ENCODE measurements around the gene SPAG6. TPM values are rescaled to one million over a fixed set of nuclear protein-coding genes. Genes with fewer than 3 reads are reported as not detected.

Gene SPAG6
- total RNA-seq (not detected), total RNA-seq (0 to 0.35 (median 0.04) reads per million in 172 experiments)
- not detected for polyA plus RNA-seq (2013, experiment 1 of 2)
- polyA plus RNA-seq (2013, experiment 2 of 2): 0.20 TPM

DNA sequence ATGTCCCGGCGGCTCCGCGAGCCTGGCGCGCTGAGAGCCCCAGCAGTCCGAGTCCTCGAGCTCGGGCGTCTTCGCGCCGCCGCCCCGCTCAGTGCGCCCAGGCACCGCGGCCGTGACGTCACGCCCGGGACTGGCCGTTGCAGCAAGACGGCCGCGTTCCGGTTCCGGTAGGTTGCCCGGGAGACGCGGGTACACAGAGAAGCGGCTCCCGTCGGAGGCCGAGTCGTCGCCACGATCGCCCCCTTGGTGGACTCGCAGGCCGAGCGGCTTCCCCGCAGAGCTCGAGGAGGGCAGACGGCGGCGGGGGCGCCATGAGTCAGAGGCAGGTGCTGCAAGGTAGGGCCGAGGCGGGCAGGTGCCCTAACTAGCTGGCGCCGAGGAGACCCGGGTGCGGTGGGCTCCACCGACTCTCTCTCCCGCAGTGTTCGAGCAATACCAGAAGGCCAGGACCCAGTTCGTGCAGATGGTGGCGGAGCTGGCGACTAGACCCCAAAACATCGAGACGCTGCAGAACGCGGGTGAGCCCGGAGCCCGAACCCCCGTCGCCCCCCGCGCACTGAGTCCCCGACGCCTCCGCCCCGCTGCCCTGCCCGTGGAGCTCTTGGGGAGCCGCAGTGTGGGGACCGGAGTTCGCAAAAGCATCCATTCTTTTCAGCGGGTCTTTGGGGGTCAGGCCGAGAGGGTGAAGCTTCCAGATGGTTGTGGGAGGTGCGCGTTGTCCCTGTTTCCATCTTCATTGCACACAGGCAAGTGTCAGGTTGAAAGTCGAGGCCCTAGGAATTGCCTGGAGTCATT, at the start of gene SPAG6:
TSS of gene SPAG6 (plus strand) at position 196 of the 795 bp plus-strand sequence. CDS start at position 312, 116 bp downstream.
- Histone ChIP-seq H3K9me3 (ENCODE audit: control insufficient read depth in 1 of 2, insufficient read depth in 1 of 2, low read length in 2 of 2) (peaks cover 18 to 26% of the 10 kb centered on the region in 2 experiments), H3K36me3 (ENCODE audit: insufficient read depth, low read length) (no peaks in the 10 kb centered on the region), H3K27ac (ENCODE audit: low read depth in 1 of 2, low read length in 2 of 2) (no peak within 1 kb of the TSS), H3K4me3 (ENCODE audit: low read length) (peak within 1 kb of the TSS; percentile 11), H3K4me1 (ENCODE audit: insufficient read depth, low read length) (peaks cover 18% of the 10 kb centered on the region), H3K27me3 (ENCODE audit: control insufficient read depth in 1 of 2, insufficient read depth in 2 of 2, low read length in 2 of 2) (peaks cover 38 to 69% of the 10 kb centered on the region in 2 experiments)
- peak within 1 kb of the TSS; percentile 11 for H3K27ac Mint-ChIP-seq
- H3K9me3 Mint-ChIP-seq: peaks cover 8% of the 10 kb centered on the region
- ChIA-PET POLR2A (interaction anchor here (1.6 to 3.8 kb wide), 3 partner anchors 29 to 820 kb away, joined by 4 to 26 read pairs (median 9); partner anchors contain the start of genes COMMD3 and SKIDA1), CTCF (interaction anchor here (0.9 to 1.3 kb wide), 3 partner anchors 14 to 850 kb away, joined by 3 to 4 read pairs (median 3); no protein-coding TSS in a partner anchor)
- peaks cover 16% of the 10 kb centered on the region for H3K4me1 Mint-ChIP-seq (ENCODE audit: low read depth)
- intact Hi-C loops (cut with DNase I, micrococcal nuclease): loop anchor here in 1 of 2 experiments (5.0 kb wide), 1 partner anchor 92 kb away; no protein-coding TSS in a partner anchor
- peak within 1 kb of the TSS; percentile 32 for H3K4me3 Mint-ChIP-seq
- ATAC-seq (ENCODE audit: poor library complexity) (no peak), DNase-seq (peak in 6 of 14 experiments; percentile 12 to 79 (median 36))
- no peaks in the 10 kb centered on the region for H3K36me3 Mint-ChIP-seq (ENCODE audit: low read depth)
- peaks cover 73% of the 10 kb centered on the region for H3K27me3 Mint-ChIP-seq
- TF ChIP-seq, protein P1, sequence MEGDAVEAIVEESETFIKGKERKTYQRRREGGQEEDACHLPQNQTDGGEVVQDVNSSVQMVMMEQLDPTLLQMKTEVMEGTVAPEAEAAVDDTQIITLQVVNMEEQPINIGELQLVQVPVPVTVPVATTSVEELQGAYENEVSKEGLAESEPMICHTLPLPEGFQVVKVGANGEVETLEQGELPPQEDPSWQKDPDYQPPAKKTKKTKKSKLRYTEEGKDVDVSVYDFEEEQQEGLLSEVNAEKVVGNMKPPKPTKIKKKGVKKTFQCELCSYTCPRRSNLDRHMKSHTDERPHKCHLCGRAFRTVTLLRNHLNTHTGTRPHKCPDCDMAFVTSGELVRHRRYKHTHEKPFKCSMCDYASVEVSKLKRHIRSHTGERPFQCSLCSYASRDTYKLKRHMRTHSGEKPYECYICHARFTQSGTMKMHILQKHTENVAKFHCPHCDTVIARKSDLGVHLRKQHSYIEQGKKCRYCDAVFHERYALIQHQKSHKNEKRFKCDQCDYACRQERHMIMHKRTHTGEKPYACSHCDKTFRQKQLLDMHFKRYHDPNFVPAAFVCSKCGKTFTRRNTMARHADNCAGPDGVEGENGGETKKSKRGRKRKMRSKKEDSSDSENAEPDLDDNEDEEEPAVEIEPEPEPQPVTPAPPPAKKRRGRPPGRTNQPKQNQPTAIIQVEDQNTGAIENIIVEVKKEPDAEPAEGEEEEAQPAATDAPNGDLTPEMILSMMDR (IDR thresholded peaks at IDR 0.05): no peak

DNA sequence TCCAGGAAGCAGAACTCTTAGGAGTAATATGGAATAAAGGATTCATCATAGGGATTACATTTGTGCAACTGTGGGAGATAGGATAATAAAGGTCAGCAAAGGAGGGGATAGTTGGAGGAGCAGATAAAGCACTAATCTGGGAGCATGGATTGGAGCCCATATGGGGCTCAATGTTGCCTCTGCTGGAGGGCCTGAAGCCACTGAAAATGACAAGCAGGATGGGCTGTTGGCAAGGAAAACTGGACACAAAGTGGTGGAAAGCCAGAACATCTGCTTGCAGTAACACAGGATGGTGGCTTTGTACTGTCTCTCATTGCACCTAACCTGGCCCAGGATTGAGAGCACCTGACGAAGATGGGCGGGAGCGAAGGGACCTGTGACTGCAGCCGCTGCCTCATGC, 44.1 kb upstream of the SPAG6 start:
- Histone ChIP-seq H3K9me3 (ENCODE audit: control insufficient read depth in 1 of 2, insufficient read depth in 1 of 2, low read length in 2 of 2) (no peaks in the 10 kb centered on the region), H3K36me3 (ENCODE audit: insufficient read depth, low read length) (no peaks in the 10 kb centered on the region), H3K27me3 (ENCODE audit: control insufficient read depth in 1 of 2, insufficient read depth in 2 of 2, low read length in 2 of 2) (peaks cover 7 to 8% of the 10 kb centered on the region in 2 experiments), H3K4me1 (ENCODE audit: insufficient read depth, low read length) (no peaks in the 10 kb centered on the region), H3K27ac (ENCODE audit: low read depth in 1 of 2, low read length in 2 of 2) (no peak overlapping the region), H3K4me3 (ENCODE audit: low read length) (no peak overlapping the region)
- intact Hi-C loops (cut with DNase I, micrococcal nuclease): no loop called here
- Mint-ChIP-seq H3K27me3 (peaks cover 15% of the 10 kb centered on the region), H3K4me3 (no peak overlapping the region), H3K36me3 (ENCODE audit: low read depth) (no peaks in the 10 kb centered on the region), H3K27ac (no peak overlapping the region), H3K4me1 (ENCODE audit: low read depth) (no peaks in the 10 kb centered on the region), H3K9me3 (no peaks in the 10 kb centered on the region)
- ChIA-PET POLR2A (no interaction called here), CTCF (no interaction called here)
- TF ChIP-seq, protein P1 (IDR thresholded peaks at IDR 0.05): no peak
- ATAC-seq (ENCODE audit: poor library complexity) (no peak), DNase-seq (no peak)

DNA sequence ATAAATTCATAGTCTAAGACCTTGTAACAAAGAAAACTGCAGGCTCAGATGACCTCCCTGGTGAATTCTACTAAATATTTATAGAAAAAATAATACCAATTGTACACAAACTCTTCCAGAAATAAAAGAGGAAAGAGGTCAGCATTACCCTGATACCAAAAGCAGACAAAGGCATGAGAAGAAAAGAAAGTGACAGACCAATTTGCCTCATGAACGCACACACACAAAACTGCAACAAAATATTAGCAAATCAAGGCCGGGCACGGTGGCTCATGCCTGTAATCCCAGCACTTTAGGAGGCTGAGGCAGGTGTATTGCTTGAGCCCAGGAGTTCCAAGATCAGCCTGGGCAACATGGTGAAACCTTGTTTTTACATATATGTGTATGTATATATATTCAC, 41.8 kb upstream of the SPAG6 start:
- Mint-ChIP-seq H3K27ac (no peak overlapping the region), H3K9me3 (no peaks in the 10 kb centered on the region), H3K36me3 (ENCODE audit: low read depth) (no peaks in the 10 kb centered on the region), H3K4me3 (no peak overlapping the region), H3K4me1 (ENCODE audit: low read depth) (no peaks in the 10 kb centered on the region), H3K27me3 (peaks cover 4% of the 10 kb centered on the region)
- ATAC-seq (ENCODE audit: poor library complexity): no peak
- Histone ChIP-seq H3K36me3 (ENCODE audit: insufficient read depth, low read length) (no peaks in the 10 kb centered on the region), H3K4me3 (ENCODE audit: low read length) (no peak overlapping the region), H3K9me3 (ENCODE audit: control insufficient read depth in 1 of 2, insufficient read depth in 1 of 2, low read length in 2 of 2) (no peaks in the 10 kb centered on the region), H3K4me1 (ENCODE audit: insufficient read depth, low read length) (no peaks in the 10 kb centered on the region), H3K27ac (ENCODE audit: low read depth in 1 of 2, low read length in 2 of 2) (no peak overlapping the region), H3K27me3 (ENCODE audit: control insufficient read depth in 1 of 2, insufficient read depth in 2 of 2, low read length in 2 of 2) (peaks cover 0 to 8% of the 10 kb centered on the region in 2 experiments)
- POLR2A ChIA-PET: no interaction called here
- DNase-seq: no peak
- TF ChIP-seq, protein P1 (IDR thresholded peaks at IDR 0.05): no peak
- CTCF ChIA-PET: no interaction called here
- intact Hi-C loops (cut with DNase I, micrococcal nuclease): no loop called here

Data from CD4-positive, alpha-beta T cell (primary cell).